A673 (cell line): Measurements from ENCODE around the gene SKAP1. TPM values are rescaled to one million over a fixed set of nuclear protein-coding genes. Genes with fewer than 3 reads are reported as not detected.

Source experiments
- BruUV-seq: library from RNA; stranded (reverse); fragments of 400-500 nt; replicated peaks from 2 replicates; lab custom pipeline; 2021; lab: Mats Ljungman, UMichigan
- CTCF ChIA-PET: fragments of 300-600 bp; sonication (Branson Sonifier 250); formaldehyde crosslinking; loops from one replicate; lab custom pipeline; 2022; ENCODE audit warnings: antibody characterized with exemption; lab: Charles Lee
- POLR2A ChIA-PET: fragments of 300-600 bp; sonication (Branson Sonifier 250); formaldehyde crosslinking; loops from one replicate; lab custom pipeline; 2022; ENCODE audit warnings: antibody characterized with exemption; ENCODE audit not compliant: low non-redundant PET; lab: Charles Lee
- DNase-seq: peaks from one replicate; pipeline ENCODE4 v3.0.0-alpha.2; 2015; ENCODE audit warnings: low spot score
- H3K27ac ChIP-seq: fragments of 200-600 bp; sonication (generic); 2 replicates; pipeline ENCODE4 v1.5.1; 2016; ENCODE audit warnings: mixed run types, low read depth, mild to moderate bottlenecking, mixed read lengths, antibody characterized with exemption, low read length; ENCODE audit not compliant: poor library complexity, severe bottlenecking
- H3K27me3 ChIP-seq: fragments of 200-600 bp; sonication (generic); replicated peaks from 2 replicates; pipeline ENCODE4 v1.6.1; 2017; ENCODE audit warnings: mixed run types, low read depth, mild to moderate bottlenecking, mixed read lengths, antibody characterized with exemption, low read length; ENCODE audit not compliant: insufficient read depth, poor library complexity
- H3K36me3 ChIP-seq: fragments of 200-600 bp; sonication (generic); 2 replicates; pipeline ENCODE4 v1.6.1; 2016; ENCODE audit warnings: mixed run types, mild to moderate bottlenecking, mixed read lengths, antibody characterized with exemption, low read length; ENCODE audit not compliant: insufficient read depth, poor library complexity, severe bottlenecking
- H3K4me1 ChIP-seq: fragments of 200-600 bp; sonication (generic); 2 replicates; pipeline ENCODE4 v1.6.1; 2017; ENCODE audit warnings: mixed run types, mild to moderate bottlenecking, mixed read lengths, antibody characterized with exemption, low read length; ENCODE audit not compliant: insufficient read depth, poor library complexity, severe bottlenecking
- H3K4me3 ChIP-seq: fragments of 200-600 bp; sonication (generic); 2 replicates; pipeline ENCODE4 v1.5.1; 2016; ENCODE audit warnings: low read depth, mixed run types, mild to moderate bottlenecking, mixed read lengths, low read length; ENCODE audit not compliant: poor library complexity, severe bottlenecking
- H3K9me3 ChIP-seq: fragments of 200-600 bp; sonication (generic); 2 replicates; pipeline ENCODE4 v1.6.1; 2016; ENCODE audit warnings: mixed run types, low read depth, mild to moderate bottlenecking, mixed read lengths, antibody characterized with exemption, low read length; ENCODE audit not compliant: poor library complexity, severe bottlenecking
- CTCF ChIP-seq: fragments of 300-800, 200-600 bp; sonication (generic); conservative IDR thresholded peaks from 2 replicates; pipeline ENCODE4 v1.5.1; 2017; ENCODE audit warnings: low read depth, mild to moderate bottlenecking, antibody characterized with exemption, low read length, moderate library complexity, mixed read lengths
- EZH2 ChIP-seq: fragments of 200-600 bp; sonication (generic); IDR thresholded peaks from 2 replicates; pipeline ENCODE4 v1.6.1; 2017; ENCODE audit warnings: borderline replicate concordance, low read depth, mild to moderate bottlenecking, mixed read lengths, antibody characterized with exemption, low read length; ENCODE audit not compliant: poor library complexity, severe bottlenecking
- intact Hi-C: fragments of 100-400 bp; cut with micrococcal nuclease; formaldehyde crosslinking; loops from one replicate; pipeline ENCODE4 v1.10.0; 2022; ENCODE audit not compliant: unreplicated experiment
- total RNA-seq: library from RNA; stranded (reverse); gene quantifications from 2 replicates; pipeline ENCODE4 v1.2.3, GENCODE V29; 2021

The SKAP1 gene
- total RNA-seq, 1 experiment from 2014 or later, result not detected

DNA sequence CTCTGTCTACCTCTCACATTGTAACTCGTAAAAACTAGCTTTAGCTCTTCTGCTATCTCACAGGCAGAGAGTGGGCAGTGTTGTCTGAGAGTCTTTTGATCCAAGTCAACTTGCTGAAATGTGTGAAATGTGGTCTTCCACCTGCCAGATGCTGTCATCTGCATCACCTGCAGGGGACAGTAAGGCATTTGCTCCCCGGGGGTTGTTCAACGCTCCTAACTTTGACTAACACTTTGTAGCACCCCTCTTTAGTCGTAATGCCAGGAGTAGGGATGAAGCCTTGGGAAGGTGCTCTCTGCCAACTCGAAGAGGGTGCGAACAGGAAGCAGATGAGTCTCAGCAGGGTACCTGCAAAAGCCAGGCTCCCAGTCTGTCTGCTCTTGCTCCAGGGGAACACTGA is 286.4 kb downstream of the SKAP1 start:
- Histone ChIP-seq H3K27me3 (no peaks in the 10 kb centered on the region), H3K9me3 (no peaks in the 10 kb centered on the region), H3K4me1 (peaks cover 16% of the 10 kb centered on the region), H3K4me3 (no peak overlapping the region), H3K36me3 (no peaks in the 10 kb centered on the region), H3K27ac (no peak overlapping the region)
- ChIA-PET CTCF (no interaction called here), POLR2A (interaction anchor here (0.6 kb wide), 1 partner anchor 77 kb away, joined by 3 read pairs; no protein-coding TSS in a partner anchor)
- DNase-seq, result no peak
- no TSS peak for BruUV-seq
- TF ChIP-seq EZH2 (no peak), CTCF (no peak)
- intact Hi-C loops, result no loop called here

DNA sequence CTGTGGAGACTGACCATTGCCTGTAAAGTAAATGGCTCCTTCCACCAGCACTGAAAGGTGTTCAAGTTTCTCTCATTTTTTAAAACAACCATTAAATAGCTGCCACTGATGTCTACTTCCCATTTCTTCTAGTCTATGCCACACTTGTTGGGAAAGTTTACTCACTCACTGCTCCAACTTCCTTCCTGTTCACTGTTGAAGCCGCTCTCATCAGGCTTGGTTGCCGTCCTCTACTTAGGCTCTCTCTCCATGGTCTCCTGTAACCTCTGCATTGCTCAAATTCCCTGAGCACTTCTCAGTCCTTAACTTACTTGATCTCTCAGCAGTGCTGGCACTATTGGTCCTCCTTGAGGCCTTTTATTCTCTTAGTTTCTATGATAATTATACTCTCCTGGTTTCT is 290.1 kb downstream of the SKAP1 start:
- no TSS peak for BruUV-seq
- CTCF ChIA-PET, result interaction anchor here (0.6 kb wide), 1 partner anchor 95 kb away, joined by 26 read pairs; no protein-coding TSS in a partner anchor
- H3K27ac ChIP-seq, result no peak overlapping the region
- H3K27me3 ChIP-seq, result no peaks in the 10 kb centered on the region
- no peak overlapping the region for H3K4me3 ChIP-seq
- intact Hi-C loops, result no loop called here
- no peak for TF ChIP-seq CTCF
- no peak for TF ChIP-seq EZH2
- H3K9me3 ChIP-seq, result no peaks in the 10 kb centered on the region
- H3K4me1 ChIP-seq, result peaks cover 11% of the 10 kb centered on the region
- DNase-seq, result no peak
- POLR2A ChIA-PET, result interaction anchor here (0.6 kb wide), 1 partner anchor 16 kb away, joined by 3 read pairs; no protein-coding TSS in a partner anchor
- no peaks in the 10 kb centered on the region for H3K36me3 ChIP-seq

DNA sequence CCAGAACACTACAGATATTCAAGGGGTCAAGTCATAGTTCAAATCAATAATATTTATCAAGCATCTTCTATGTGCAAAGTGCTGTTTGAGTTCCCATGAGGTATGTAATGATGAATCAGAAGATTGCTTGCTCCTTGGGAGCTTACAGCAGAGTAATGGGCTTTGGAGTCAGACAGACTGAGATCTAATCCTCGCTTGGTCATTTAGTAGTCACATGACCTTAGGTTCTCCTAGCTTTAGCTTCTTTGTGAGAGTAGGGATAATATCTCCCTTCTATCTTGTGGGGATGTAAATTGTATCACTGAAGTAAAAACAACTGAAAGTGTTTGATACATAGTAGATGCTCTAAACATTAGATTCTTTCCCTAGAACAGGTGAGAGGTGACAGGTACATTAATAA is 292.4 kb downstream of the SKAP1 start:
- no TSS peak for BruUV-seq
- H3K9me3 ChIP-seq, result no peaks in the 10 kb centered on the region
- TF ChIP-seq EZH2 (no peak), CTCF (no peak)
- H3K36me3 ChIP-seq, result no peaks in the 10 kb centered on the region
- H3K27me3 ChIP-seq, result no peaks in the 10 kb centered on the region
- intact Hi-C loops, result no loop called here
- CTCF ChIA-PET, result interaction anchor here (0.6 kb wide), 1 partner anchor 410 kb away, joined by 3 read pairs; no protein-coding TSS in a partner anchor
- no peak for DNase-seq
- no peak overlapping the region for H3K27ac ChIP-seq
- POLR2A ChIA-PET, result no interaction called here
- H3K4me3 ChIP-seq, result no peak overlapping the region
- H3K4me1 ChIP-seq, result no peaks in the 10 kb centered on the region
